Central memory CD4-positive, alpha-beta T cell (primary cell): ENCODE results near the gene PUM1.
"Not testable (repeated sequence)": the region's sequence is repeated elsewhere in the genome, so short reads cannot be mapped to it uniquely, and the experiment has no call there.

Experiments used
- DNase-seq: peaks from one replicate; pipeline ENCODE4 v3.0.0; 2022
- total RNA-seq, 3 experiments: gene quantifications; one replicate each; lab custom pipeline; 2026; lab: John Stamatoyannopoulos, UW

PUM1 gene
- total RNA-seq, result 167 to 281 (median 220) reads per million in 3 experiments

- peak; percentile 98 for DNase-seq
Measured at GRCh38 chr1:31065310-31066217, at the start of gene PUM1. PUM1 (minus strand) TSS chr1:31065717; CDS start chr1:31059566, 6,151 bp downstream.

- no peak for DNase-seq
Measured at GRCh38 chr1:31112266-31112935, 46.9 kb upstream of the PUM1 start.

GRCh38 chr1:31111290-31111951 is 45.9 kb upstream of the PUM1 start:
- no peak for DNase-seq

GRCh38 chr1:31110846-31111245 is 45.3 kb upstream of the PUM1 start:
- DNase-seq, result no peak

GRCh38 chr1:31108861-31109260 is 43.3 kb upstream of the PUM1 start:
- DNase-seq, result no peak

- no peak for DNase-seq
Measured at GRCh38 chr1:31105646-31106045, 40.1 kb upstream of the PUM1 start.

- DNase-seq, result no peak
Measured at GRCh38 chr1:31102501-31102950, 37.0 kb upstream of the PUM1 start.

- DNase-seq, result no peak
Measured at GRCh38 chr1:31101147-31101502, 35.6 kb upstream of the PUM1 start.

GRCh38 chr1:31099293-31100032 is 33.9 kb upstream of the PUM1 start:
- no peak for DNase-seq

- DNase-seq, result no peak
Measured at GRCh38 chr1:31095985-31096384, 30.5 kb upstream of the PUM1 start.

- no peak for DNase-seq
Measured at GRCh38 chr1:31095298-31095981, 29.9 kb upstream of the PUM1 start.

- not testable (repeated sequence) for DNase-seq
Measured at GRCh38 chr1:31088081-31088480, 22.6 kb upstream of the PUM1 start.

- no peak for DNase-seq
Measured at GRCh38 chr1:31084782-31085569, 19.5 kb upstream of the PUM1 start.

GRCh38 chr1:31082385-31082784 is 16.9 kb upstream of the PUM1 start:
- no peak for DNase-seq

- DNase-seq, result no peak
Measured at GRCh38 chr1:31073044-31073443, 7.5 kb upstream of the PUM1 start.

- DNase-seq, result no peak
Measured at GRCh38 chr1:31072304-31072746, 6.8 kb upstream of the PUM1 start.

GRCh38 chr1:31069392-31069791 is 3.9 kb upstream of the PUM1 start:
- DNase-seq, result no peak

GRCh38 chr1:31064718-31065309 is 703 bp downstream of the PUM1 start:
- no peak for DNase-seq

- no peak for DNase-seq
Measured at GRCh38 chr1:31064111-31064717, 1.3 kb downstream of the PUM1 start.

GRCh38 chr1:31063631-31064030 is 1.9 kb downstream of the PUM1 start:
- no peak for DNase-seq
